Activated T-cell treated with anti-CD3 and anti-CD28 coated beads for 24 hours (primary cell): ENCODE measurements around the gene RTN4.

Experiments
- DNase-seq: peaks from one replicate; pipeline ENCODE4 v3.0.0-alpha.2; 2020; ENCODE audit warnings: low read depth

The RTN4 gene

GRCh38 chr2:55038428-55038827, 11.8 kb downstream of the RTN4 start:
- no peak for DNase-seq

GRCh38 chr2:55035716-55036115, 14.5 kb downstream of the RTN4 start:
- DNase-seq: no peak

GRCh38 chr2:55033921-55034320, 16.3 kb downstream of the RTN4 start:
- DNase-seq: no peak

GRCh38 chr2:55033076-55033742, 17.0 kb downstream of the RTN4 start:
- DNase-seq: no peak

- DNase-seq: no peak
Measured at GRCh38 chr2:55031505-55031904, 18.7 kb downstream of the RTN4 start.

GRCh38 chr2:55030766-55031165, 19.5 kb downstream of the RTN4 start:
- no peak for DNase-seq

- DNase-seq: no peak
Measured at GRCh38 chr2:55029098-55029497, 21.2 kb downstream of the RTN4 start.

- no peak for DNase-seq
Measured at GRCh38 chr2:55027226-55027625, 23.0 kb downstream of the RTN4 start.

GRCh38 chr2:55026202-55026601, 24.0 kb downstream of the RTN4 start:
- no peak for DNase-seq

- DNase-seq: no peak
Measured at GRCh38 chr2:55025627-55026026, 24.6 kb downstream of the RTN4 start.

- no peak for DNase-seq
Measured at GRCh38 chr2:55025082-55025481, 25.2 kb downstream of the RTN4 start.

GRCh38 chr2:55022476-55022875, 27.8 kb downstream of the RTN4 start:
- no peak for DNase-seq

- DNase-seq: no peak
Measured at GRCh38 chr2:55019526-55020258, 30.6 kb downstream of the RTN4 start.

GRCh38 chr2:55018619-55019018, 31.6 kb downstream of the RTN4 start:
- no peak for DNase-seq

GRCh38 chr2:55017880-55018279, 32.4 kb downstream of the RTN4 start:
- no peak for DNase-seq

- no peak for DNase-seq
Measured at GRCh38 chr2:55017428-55017827, 32.8 kb downstream of the RTN4 start.

GRCh38 chr2:55014962-55015939, 35.0 kb downstream of the RTN4 start:
- no peak for DNase-seq

GRCh38 chr2:55013936-55014335, 36.3 kb downstream of the RTN4 start:
- no peak for DNase-seq

GRCh38 chr2:55012672-55013484, 37.4 kb downstream of the RTN4 start:
- DNase-seq: no peak

- no peak for DNase-seq
Measured at GRCh38 chr2:55011831-55012671, 38.2 kb downstream of the RTN4 start.

- DNase-seq: no peak
Measured at GRCh38 chr2:55010915-55011314, 39.3 kb downstream of the RTN4 start.
